MM.1S (cell line): Measurements from ENCODE around the gene PLD6.

ENCODE experiments used
- DNase-seq: peaks from one replicate; pipeline ENCODE4 v3.0.0-alpha.2; 2015
- H2AFZ ChIP-seq: fragments of 300-600 bp; sonication (generic); 2 replicates; pipeline ENCODE4 v1.6.0; 2016; ENCODE audit warnings: antibody characterized with exemption, low read length
- H3F3A ChIP-seq: fragments of 300-600 bp; sonication (generic); 2 replicates; pipeline ENCODE4 v1.6.1; 2016; ENCODE audit warnings: mild to moderate bottlenecking, antibody characterized with exemption, low read length, moderate library complexity, mixed read lengths; ENCODE audit not compliant: insufficient read depth
- H3K27ac ChIP-seq: fragments of 300-600 bp; sonication (generic); 2 replicates; pipeline ENCODE4 v1.5.1; 2016; ENCODE audit warnings: mild to moderate bottlenecking, low read length
- H3K27me3 ChIP-seq: fragments of 300-600 bp; sonication (generic); replicated peaks from 2 replicates; pipeline ENCODE4 v1.6.0; 2016; ENCODE audit warnings: low read length; ENCODE audit not compliant: insufficient read depth
- H3K36me3 ChIP-seq: fragments of 300-600 bp; sonication (generic); replicated peaks from 2 replicates; pipeline ENCODE4 v1.6.1; 2016; ENCODE audit warnings: mild to moderate bottlenecking, low read length, mixed read lengths; ENCODE audit not compliant: insufficient read depth
- H3K4me1 ChIP-seq: fragments of 300-600 bp; sonication (generic); 2 replicates; pipeline ENCODE4 v1.6.1; 2016; ENCODE audit warnings: low read length, mixed read lengths
- H3K4me2 ChIP-seq: fragments of 300-600 bp; sonication (generic); 2 replicates; pipeline ENCODE4 v1.6.0; 2016; ENCODE audit warnings: low read depth, low read length
- H3K4me3 ChIP-seq: fragments of 300-600 bp; sonication (generic); 2 replicates; pipeline ENCODE4 v1.5.1; 2016; ENCODE audit warnings: low read length, mixed read lengths
- H3K79me2 ChIP-seq: fragments of 300-600 bp; sonication (generic); 2 replicates; pipeline ENCODE4 v1.6.1; 2016; ENCODE audit warnings: mixed run types, low read length, mixed read lengths
- H3K9ac ChIP-seq: fragments of 300-600 bp; sonication (generic); 2 replicates; pipeline ENCODE4 v1.6.1; 2016; ENCODE audit warnings: low read length, mixed read lengths
- H3K9me2 ChIP-seq: fragments of 300-600 bp; sonication (generic); replicated peaks from 2 replicates; pipeline ENCODE4 v1.6.1; 2016; ENCODE audit warnings: mild to moderate bottlenecking, low read length, mixed read lengths; ENCODE audit not compliant: insufficient read depth
- H3K9me3 ChIP-seq: fragments of 300-600 bp; sonication (generic); replicated peaks from 2 replicates; pipeline ENCODE4 v1.6.1; 2016; ENCODE audit warnings: mild to moderate bottlenecking, low read length, mixed read lengths; ENCODE audit not compliant: insufficient read depth
- H4K20me1 ChIP-seq: fragments of 300-600 bp; sonication (generic); 2 replicates; pipeline ENCODE4 v1.6.1; 2016; ENCODE audit warnings: mild to moderate bottlenecking, low read length, moderate library complexity, mixed read lengths; ENCODE audit not compliant: insufficient read depth
- EZH2 ChIP-seq: fragments of 300-600 bp; sonication (generic); optimal IDR thresholded peaks from 2 replicates; pipeline ENCODE3; 2017; ENCODE audit warnings: low read depth, mild to moderate bottlenecking, antibody characterized with exemption, low read length, mixed read lengths
- EZH2phosphoT487 ChIP-seq: fragments of 300-600 bp; sonication (generic); IDR thresholded peaks from 2 replicates; pipeline ENCODE4 v1.6.1; 2018; ENCODE audit warnings: antibody characterized with exemption, low read length
- TF ChIP-seq, protein P1 (sequence below): fragments of 300-600 bp; sonication (generic); IDR thresholded peaks from 2 replicates; pipeline ENCODE4 v1.5.1; 2016; ENCODE audit warnings: antibody characterized with exemption, low read length, mixed read lengths

PLD6 gene

DNA sequence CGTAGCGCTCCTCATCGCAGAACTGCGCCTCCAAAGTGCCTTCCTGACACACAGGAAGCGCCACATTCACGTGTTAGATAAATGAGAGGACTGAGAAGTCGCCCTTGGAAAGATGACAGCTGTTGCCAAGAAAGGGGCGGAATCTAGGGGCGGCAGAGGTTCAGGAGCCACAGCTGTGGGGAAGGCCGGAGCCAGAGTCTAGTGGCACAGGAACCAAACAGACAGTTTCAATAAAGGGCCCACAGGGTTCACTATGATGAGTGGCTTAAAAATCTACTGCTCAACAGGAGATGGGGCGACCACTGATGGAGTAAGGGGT lies 26.1 kb upstream of the PLD6 start:
- Histone ChIP-seq H3K36me3 (no peaks in the 10 kb centered on the region; the same call in 1 of the 2 replicates), H3K4me1 (peaks cover 6% of the 10 kb centered on the region), H3K4me3 (no peak overlapping the region), H3K9me2 (no peaks in the 10 kb centered on the region), H3K4me2 (no peak overlapping the region), H3K9me3 (no peaks in the 10 kb centered on the region), H4K20me1 (no peaks in the 10 kb centered on the region), H3F3A (no peaks in the 10 kb centered on the region), H3K79me2 (peaks cover 72% of the 10 kb centered on the region), H3K27ac (no peak overlapping the region), H3K27me3 (no peaks in the 10 kb centered on the region), H3K9ac (no peak overlapping the region), H2AFZ (no peak overlapping the region)
- TF ChIP-seq EZH2 (no peak), EZH2phosphoT487 (no peak)
- TF ChIP-seq, protein P1, sequence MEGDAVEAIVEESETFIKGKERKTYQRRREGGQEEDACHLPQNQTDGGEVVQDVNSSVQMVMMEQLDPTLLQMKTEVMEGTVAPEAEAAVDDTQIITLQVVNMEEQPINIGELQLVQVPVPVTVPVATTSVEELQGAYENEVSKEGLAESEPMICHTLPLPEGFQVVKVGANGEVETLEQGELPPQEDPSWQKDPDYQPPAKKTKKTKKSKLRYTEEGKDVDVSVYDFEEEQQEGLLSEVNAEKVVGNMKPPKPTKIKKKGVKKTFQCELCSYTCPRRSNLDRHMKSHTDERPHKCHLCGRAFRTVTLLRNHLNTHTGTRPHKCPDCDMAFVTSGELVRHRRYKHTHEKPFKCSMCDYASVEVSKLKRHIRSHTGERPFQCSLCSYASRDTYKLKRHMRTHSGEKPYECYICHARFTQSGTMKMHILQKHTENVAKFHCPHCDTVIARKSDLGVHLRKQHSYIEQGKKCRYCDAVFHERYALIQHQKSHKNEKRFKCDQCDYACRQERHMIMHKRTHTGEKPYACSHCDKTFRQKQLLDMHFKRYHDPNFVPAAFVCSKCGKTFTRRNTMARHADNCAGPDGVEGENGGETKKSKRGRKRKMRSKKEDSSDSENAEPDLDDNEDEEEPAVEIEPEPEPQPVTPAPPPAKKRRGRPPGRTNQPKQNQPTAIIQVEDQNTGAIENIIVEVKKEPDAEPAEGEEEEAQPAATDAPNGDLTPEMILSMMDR = no peak
- no peak for DNase-seq

DNA sequence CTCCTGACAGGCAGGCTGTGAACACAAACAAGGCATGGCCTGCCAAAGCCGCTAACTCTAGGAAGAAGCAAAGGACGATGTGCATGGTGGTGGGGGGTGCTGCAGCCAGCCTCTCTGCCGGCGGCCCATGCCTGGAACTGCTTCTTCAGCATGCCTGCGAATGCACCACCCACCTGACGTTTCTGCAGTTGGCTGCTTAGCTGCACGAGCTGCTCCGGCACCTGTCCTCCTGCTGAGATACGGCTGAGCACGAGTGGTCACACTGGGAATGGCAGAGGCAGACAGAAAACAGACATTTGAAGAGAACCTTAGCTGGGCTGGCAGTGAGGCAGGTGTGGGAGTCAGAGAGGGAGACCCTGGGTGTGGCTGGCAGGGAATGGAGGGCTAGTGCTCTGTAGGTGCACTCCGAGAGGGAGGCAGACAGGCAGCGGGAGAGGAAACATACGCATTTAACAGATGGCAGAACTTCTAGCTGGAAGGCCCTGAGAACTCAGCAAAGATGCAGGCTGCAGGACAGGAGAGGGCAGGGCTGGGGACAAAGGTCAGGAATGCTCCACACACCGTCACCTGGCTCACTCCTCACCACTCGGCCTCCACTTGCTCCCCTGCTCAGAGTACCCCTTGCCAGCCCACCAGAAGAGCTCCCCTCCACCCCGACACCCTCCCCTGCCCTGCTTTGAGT lies 25.6 kb upstream of the PLD6 start:
- Histone ChIP-seq H3K4me2 (no peak overlapping the region), H3K36me3 (peaks cover under 1% of the 10 kb centered on the region), H3K4me3 (no peak overlapping the region), H3K9ac (no peak overlapping the region), H3K79me2 (peaks cover 68% of the 10 kb centered on the region), H3K9me2 (no peaks in the 10 kb centered on the region), H3K27ac (no peak overlapping the region), H3K4me1 (peaks cover 6% of the 10 kb centered on the region), H3F3A (no peaks in the 10 kb centered on the region), H3K9me3 (no peaks in the 10 kb centered on the region), H2AFZ (no peak overlapping the region), H4K20me1 (no peaks in the 10 kb centered on the region), H3K27me3 (no peaks in the 10 kb centered on the region)
- no peak for TF ChIP-seq EZH2phosphoT487
- TF ChIP-seq, protein P1 = no peak
- no peak for DNase-seq

DNA sequence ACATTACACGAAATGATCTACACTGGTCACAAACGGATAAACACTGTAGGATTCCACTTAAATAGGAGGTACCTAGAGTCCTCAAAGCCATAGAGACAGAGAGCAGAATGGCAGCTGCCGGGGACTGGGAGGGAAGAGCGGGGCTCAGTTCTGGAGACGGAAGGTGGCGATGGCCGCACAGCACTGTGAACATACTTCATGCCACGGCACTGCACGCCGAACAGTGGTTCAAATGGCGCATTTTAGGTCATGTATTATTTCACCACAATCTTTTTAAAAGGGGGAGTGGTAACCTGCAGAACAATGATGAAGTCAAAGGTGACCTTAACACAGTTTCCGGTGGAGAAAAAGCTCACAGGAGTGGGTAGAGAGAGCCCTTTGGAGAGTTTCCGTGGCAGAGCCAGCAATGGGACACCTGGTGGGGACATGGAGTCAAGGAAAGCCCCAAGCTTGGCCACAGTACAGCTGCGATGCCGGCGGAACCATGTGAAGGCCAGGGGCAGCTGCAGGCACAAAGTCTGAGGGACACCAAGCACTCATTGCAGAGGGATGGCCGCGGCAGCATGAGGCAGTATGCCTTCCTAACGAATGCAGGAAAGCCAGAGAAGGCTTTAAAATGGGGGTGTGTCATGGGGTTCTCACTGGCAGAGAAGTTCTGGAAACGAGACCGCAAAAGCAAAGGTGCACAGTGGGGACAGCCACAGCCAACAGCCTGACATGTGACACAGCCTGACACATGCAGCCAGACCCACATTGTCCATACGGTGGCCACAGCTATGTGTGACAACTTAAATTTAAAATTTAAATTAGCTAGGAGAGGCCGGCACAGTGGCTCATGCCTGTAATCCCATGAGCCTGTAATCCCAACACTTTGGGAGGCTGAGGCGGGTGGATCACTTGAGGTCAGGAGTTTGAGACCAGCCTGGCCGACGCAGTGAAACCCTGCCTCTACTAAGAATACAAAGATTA lies 23.6 kb upstream of the PLD6 start:
- Histone ChIP-seq H3K79me2 (peaks cover 48% of the 10 kb centered on the region), H3K36me3 (peaks cover 3% of the 10 kb centered on the region), H2AFZ (no peak overlapping the region), H3K4me1 (no peaks in the 10 kb centered on the region), H3K4me3 (no peak overlapping the region), H3F3A (no peaks in the 10 kb centered on the region), H3K9me3 (no peaks in the 10 kb centered on the region), H3K9ac (no peak overlapping the region), H3K9me2 (no peaks in the 10 kb centered on the region), H3K27me3 (no peaks in the 10 kb centered on the region), H4K20me1 (no peaks in the 10 kb centered on the region), H3K4me2 (no peak overlapping the region), H3K27ac (no peak overlapping the region)
- no peak for DNase-seq
- TF ChIP-seq, protein P1 = no peak
- no peak for TF ChIP-seq EZH2phosphoT487
- no peak for TF ChIP-seq EZH2
